Measurements from ENCODE around the gene LDLRAD4.

The LDLRAD4 gene

DNA sequence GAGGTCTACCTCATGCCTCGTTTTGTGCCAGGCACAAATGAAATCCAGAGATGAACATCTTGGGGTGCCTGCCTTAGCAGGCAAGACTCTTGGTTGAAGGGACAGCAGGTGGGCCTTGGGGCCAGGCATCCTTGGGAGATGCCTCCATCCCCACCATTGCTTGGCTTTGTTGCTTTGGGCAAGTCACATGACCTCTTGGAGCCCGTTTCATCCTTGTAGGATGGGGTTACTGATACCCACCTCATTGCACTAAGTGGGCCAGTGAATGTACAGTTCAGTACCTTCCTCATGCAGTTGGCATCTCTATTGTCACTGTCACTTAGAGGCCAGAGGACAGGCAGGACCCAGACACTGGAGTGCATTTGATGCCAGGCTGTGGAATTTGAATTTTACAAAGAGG, 195.5 kb downstream of the LDLRAD4 start:
- Histone ChIP-seq H2AK5ac (ENCODE audit: low read depth, low read length) (no peak overlapping the region), H2BK120ac (ENCODE audit: low read depth, low read length) (no peak overlapping the region), H4K91ac (ENCODE audit: low read depth, low read length, poor library complexity) (no peak overlapping the region), H3K79me1 (ENCODE audit: low read depth, low read length) (no peaks in the 10 kb centered on the region), H3K4me3 (ENCODE audit: low read length in 2 of 2) (no peak overlapping the region), H2BK12ac (ENCODE audit: low read length) (no peak overlapping the region), H3K4ac (ENCODE audit: low read length) (no peak overlapping the region), H3K23ac (ENCODE audit: low read depth, low read length, poor library complexity) (no peak overlapping the region), H4K8ac (ENCODE audit: low read depth, low read length) (no peak overlapping the region), H2BK15ac (ENCODE audit: low read length) (no peak overlapping the region), H2BK5ac (ENCODE audit: low read length) (no peak overlapping the region), H3K18ac (ENCODE audit: low read length) (no peak overlapping the region), H3K9ac (ENCODE audit: low read depth, low read length, poor library complexity) (no peak overlapping the region), H3K36me3 (replicated peaks in 1 of 2; ENCODE audit: control insufficient read depth in 2 of 2, insufficient read depth in 2 of 2, low read length in 2 of 2) (no peaks in the 10 kb centered on the region), H3K9me3 (replicated peaks in 1 of 2; ENCODE audit: control insufficient read depth in 2 of 2, insufficient read depth in 1 of 2, low read depth in 1 of 2, low read length in 2 of 2) (no peaks in the 10 kb centered on the region), H3K27ac (replicated peaks; ENCODE audit: low read length) (no peak overlapping the region), H2AFZ (ENCODE audit: low read length) (no peak overlapping the region), H3K27me3 (ENCODE audit: control insufficient read depth in 3 of 3, insufficient read depth in 3 of 3, low read depth in 1 of 3, low read length in 3 of 3) (no peaks in the 10 kb centered on the region), H3K14ac (ENCODE audit: low read length) (no peak overlapping the region), H3K4me1 (ENCODE audit: control insufficient read depth in 2 of 2, insufficient read depth in 1 of 2, low read depth in 1 of 2, low read length in 2 of 2) (peaks cover 0 to 7% of the 10 kb centered on the region in 2 donors), H3K4me2 (ENCODE audit: insufficient read depth, low read length, poor library complexity, severe bottlenecking) (no peak overlapping the region)
- WGBS, 2 donors (ENCODE audit: extremely low coverage in 2 of 2, insufficient read length in 2 of 2, insufficient replicate concordance in 1 of 2), result no CpG with 5 or more reads among the region's 2 CpGs
- no peak for DNase-seq (ENCODE audit: low spot score)

DNA sequence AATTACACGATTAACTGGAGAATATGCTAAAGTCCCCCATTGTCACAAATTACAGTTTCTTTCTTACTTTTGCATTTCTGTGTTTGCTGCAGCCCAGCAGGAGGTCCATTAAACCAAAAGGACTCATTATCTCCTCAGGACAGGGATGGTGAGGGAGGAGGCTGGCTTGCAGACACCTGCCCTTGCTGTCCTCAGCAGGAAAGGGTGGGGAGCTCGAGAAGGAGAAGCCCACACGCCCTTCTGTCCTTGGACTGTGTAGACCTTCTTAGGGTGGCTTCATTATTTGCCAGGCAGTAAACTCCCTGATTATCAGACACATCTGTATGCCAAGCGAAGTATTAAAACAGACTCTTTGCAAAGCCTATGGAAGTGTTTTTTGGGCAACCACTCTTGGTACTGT, 196.0 kb downstream of the LDLRAD4 start:
- H3K4ac ChIP-seq (ENCODE audit: low read length), result no peak overlapping the region
- H2AFZ ChIP-seq (ENCODE audit: low read length), result no peak overlapping the region
- H2BK15ac ChIP-seq (ENCODE audit: low read length), result no peak overlapping the region
- no peak overlapping the region for H2AK5ac ChIP-seq (ENCODE audit: low read depth, low read length)
- WGBS, 2 donors (ENCODE audit: extremely low coverage in 2 of 2, insufficient read length in 2 of 2, insufficient replicate concordance in 1 of 2), result no CpG with 5 or more reads among the region's 4 CpGs
- H4K8ac ChIP-seq (ENCODE audit: low read depth, low read length), result no peak overlapping the region
- H2BK12ac ChIP-seq (ENCODE audit: low read length), result no peak overlapping the region
- H3K14ac ChIP-seq (ENCODE audit: low read length), result no peak overlapping the region
- no peak overlapping the region for H3K27ac ChIP-seq (replicated peaks; ENCODE audit: low read length)
- no peak overlapping the region for H3K4me2 ChIP-seq (ENCODE audit: insufficient read depth, low read length, poor library complexity, severe bottlenecking)
- no peak overlapping the region for H3K9ac ChIP-seq (ENCODE audit: low read depth, low read length, poor library complexity)
- H3K36me3 ChIP-seq (replicated peaks in 1 of 2; ENCODE audit: control insufficient read depth in 2 of 2, insufficient read depth in 2 of 2, low read length in 2 of 2), result no peaks in the 10 kb centered on the region
- H3K4me1 ChIP-seq (ENCODE audit: control insufficient read depth in 2 of 2, insufficient read depth in 1 of 2, low read depth in 1 of 2, low read length in 2 of 2), result peaks cover 0 to 7% of the 10 kb centered on the region in 2 donors
- H3K9me3 ChIP-seq (replicated peaks in 1 of 2; ENCODE audit: control insufficient read depth in 2 of 2, insufficient read depth in 1 of 2, low read depth in 1 of 2, low read length in 2 of 2), result no peaks in the 10 kb centered on the region
- H4K91ac ChIP-seq (ENCODE audit: low read depth, low read length, poor library complexity), result no peak overlapping the region
- H3K79me1 ChIP-seq (ENCODE audit: low read depth, low read length), result no peaks in the 10 kb centered on the region
- H2BK120ac ChIP-seq (ENCODE audit: low read depth, low read length), result no peak overlapping the region
- H3K23ac ChIP-seq (ENCODE audit: low read depth, low read length, poor library complexity), result no peak overlapping the region
- no peak overlapping the region for H3K18ac ChIP-seq (ENCODE audit: low read length)
- no peak for DNase-seq (ENCODE audit: low spot score)
- H3K4me3 ChIP-seq (ENCODE audit: low read length in 2 of 2), result no peak overlapping the region
- H2BK5ac ChIP-seq (ENCODE audit: low read length), result no peak overlapping the region
- no peaks in the 10 kb centered on the region for H3K27me3 ChIP-seq (ENCODE audit: control insufficient read depth in 3 of 3, insufficient read depth in 3 of 3, low read depth in 1 of 3, low read length in 3 of 3)

DNA sequence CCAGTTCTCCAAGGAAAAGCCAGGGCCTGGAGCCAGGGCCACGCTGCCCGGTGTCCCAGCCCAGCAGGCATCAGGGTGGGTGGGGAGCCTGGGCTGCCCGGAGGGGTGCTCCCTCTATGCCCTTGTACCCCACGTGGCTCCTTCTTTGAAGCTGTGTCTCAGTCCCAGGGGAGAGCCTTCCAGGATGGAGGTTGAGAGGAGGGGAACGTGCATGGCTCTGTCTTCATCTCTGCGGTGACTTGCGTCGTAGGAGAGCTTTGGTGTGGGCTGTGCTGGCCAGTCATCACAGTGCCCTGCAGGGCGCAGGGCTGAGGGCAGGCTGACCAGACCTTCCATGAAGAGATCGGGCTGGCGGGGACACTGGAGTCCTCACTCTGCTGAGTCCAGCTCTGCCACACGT, 197.2 kb downstream of the LDLRAD4 start:
- peak overlapping the region; percentile 79 for H3K18ac ChIP-seq (ENCODE audit: low read length)
- peaks cover 0 to 7% of the 10 kb centered on the region in 2 donors for H3K4me1 ChIP-seq (ENCODE audit: control insufficient read depth in 2 of 2, insufficient read depth in 1 of 2, low read depth in 1 of 2, low read length in 2 of 2)
- H3K9me3 ChIP-seq (replicated peaks in 1 of 2; ENCODE audit: control insufficient read depth in 2 of 2, insufficient read depth in 1 of 2, low read depth in 1 of 2, low read length in 2 of 2), result no peaks in the 10 kb centered on the region
- no peak overlapping the region for H3K4me2 ChIP-seq (ENCODE audit: insufficient read depth, low read length, poor library complexity, severe bottlenecking)
- peak overlapping the region; percentile 63 for H2AK5ac ChIP-seq (ENCODE audit: low read depth, low read length)
- H3K27me3 ChIP-seq (ENCODE audit: control insufficient read depth in 3 of 3, insufficient read depth in 3 of 3, low read depth in 1 of 3, low read length in 3 of 3), result no peaks in the 10 kb centered on the region
- no peak for DNase-seq (ENCODE audit: low spot score)
- H3K4me3 ChIP-seq (ENCODE audit: low read length in 2 of 2), result no peak overlapping the region
- H2BK12ac ChIP-seq (ENCODE audit: low read length), result no peak overlapping the region
- peak overlapping the region; percentile 51 for H2BK120ac ChIP-seq (ENCODE audit: low read depth, low read length)
- no peak overlapping the region for H3K27ac ChIP-seq (replicated peaks; ENCODE audit: low read length)
- H3K36me3 ChIP-seq (replicated peaks in 1 of 2; ENCODE audit: control insufficient read depth in 2 of 2, insufficient read depth in 2 of 2, low read length in 2 of 2), result no peaks in the 10 kb centered on the region
- H3K79me1 ChIP-seq (ENCODE audit: low read depth, low read length), result no peaks in the 10 kb centered on the region
- H2AFZ ChIP-seq (ENCODE audit: low read length), result no peak overlapping the region
- no peak overlapping the region for H3K23ac ChIP-seq (ENCODE audit: low read depth, low read length, poor library complexity)
- peak overlapping the region; percentile 34 for H3K9ac ChIP-seq (ENCODE audit: low read depth, low read length, poor library complexity)
- H2BK5ac ChIP-seq (ENCODE audit: low read length), result no peak overlapping the region
- no peak overlapping the region for H4K91ac ChIP-seq (ENCODE audit: low read depth, low read length, poor library complexity)
- no peak overlapping the region for H4K8ac ChIP-seq (ENCODE audit: low read depth, low read length)
- no CpG with 5 or more reads among the region's 12 CpGs for WGBS, 2 donors (ENCODE audit: extremely low coverage in 2 of 2, insufficient read length in 2 of 2, insufficient replicate concordance in 1 of 2)
- H3K14ac ChIP-seq (ENCODE audit: low read length), result no peak overlapping the region
- H3K4ac ChIP-seq (ENCODE audit: low read length), result no peak overlapping the region
- H2BK15ac ChIP-seq (ENCODE audit: low read length), result no peak overlapping the region

DNA sequence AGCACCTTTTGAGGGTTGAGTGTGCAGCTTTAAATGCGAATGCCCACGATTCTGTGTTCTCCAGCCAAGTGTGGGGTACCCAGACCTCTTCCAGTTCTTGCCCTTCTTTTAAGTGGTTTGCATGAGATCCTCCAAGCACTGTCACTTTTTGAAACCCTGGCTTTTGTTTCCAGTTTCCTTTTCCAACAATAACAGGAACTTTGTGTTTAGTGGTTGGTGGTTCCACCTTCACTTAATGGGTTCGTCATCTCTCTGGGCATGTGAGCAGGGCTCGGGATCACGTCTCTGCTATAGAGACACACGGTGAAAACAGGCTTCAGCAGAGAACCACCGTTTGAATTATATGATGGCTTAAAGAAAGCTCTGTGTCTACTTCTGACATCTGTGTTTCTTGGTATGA, 197.6 kb downstream of the LDLRAD4 start:
- Histone ChIP-seq H3K18ac (ENCODE audit: low read length) (no peak overlapping the region), H2BK12ac (ENCODE audit: low read length) (no peak overlapping the region), H3K4me2 (ENCODE audit: insufficient read depth, low read length, poor library complexity, severe bottlenecking) (no peak overlapping the region), H2BK5ac (ENCODE audit: low read length) (no peak overlapping the region), H3K9ac (ENCODE audit: low read depth, low read length, poor library complexity) (no peak overlapping the region), H2BK120ac (ENCODE audit: low read depth, low read length) (no peak overlapping the region), H2AK5ac (ENCODE audit: low read depth, low read length) (no peak overlapping the region), H3K4me3 (ENCODE audit: low read length in 2 of 2) (no peak overlapping the region), H3K9me3 (replicated peaks in 1 of 2; ENCODE audit: control insufficient read depth in 2 of 2, insufficient read depth in 1 of 2, low read depth in 1 of 2, low read length in 2 of 2) (no peaks in the 10 kb centered on the region), H4K8ac (ENCODE audit: low read depth, low read length) (no peak overlapping the region), H3K36me3 (replicated peaks in 1 of 2; ENCODE audit: control insufficient read depth in 2 of 2, insufficient read depth in 2 of 2, low read length in 2 of 2) (no peaks in the 10 kb centered on the region), H3K4me1 (ENCODE audit: control insufficient read depth in 2 of 2, insufficient read depth in 1 of 2, low read depth in 1 of 2, low read length in 2 of 2) (peaks cover 0 to 7% of the 10 kb centered on the region in 2 donors), H2AFZ (ENCODE audit: low read length) (no peak overlapping the region), H3K79me1 (ENCODE audit: low read depth, low read length) (no peaks in the 10 kb centered on the region), H3K14ac (ENCODE audit: low read length) (no peak overlapping the region), H2BK15ac (ENCODE audit: low read length) (no peak overlapping the region), H3K27me3 (ENCODE audit: control insufficient read depth in 3 of 3, insufficient read depth in 3 of 3, low read depth in 1 of 3, low read length in 3 of 3) (no peaks in the 10 kb centered on the region), H4K91ac (ENCODE audit: low read depth, low read length, poor library complexity) (no peak overlapping the region), H3K4ac (ENCODE audit: low read length) (no peak overlapping the region), H3K23ac (ENCODE audit: low read depth, low read length, poor library complexity) (no peak overlapping the region), H3K27ac (replicated peaks; ENCODE audit: low read length) (no peak overlapping the region)
- no CpG with 5 or more reads among the region's 7 CpGs for WGBS, 2 donors (ENCODE audit: extremely low coverage in 2 of 2, insufficient read length in 2 of 2, insufficient replicate concordance in 1 of 2)
- DNase-seq (ENCODE audit: low spot score), result no peak
